Measurements from ENCODE around the gene RSU1. TPM values are rescaled to one million over a fixed set of nuclear protein-coding genes. Genes with fewer than 3 reads are reported as not detected.

The RSU1 gene
- total and polyA plus RNA-seq, 10 donors, result 20.5 to 81.7 (median 63.4) TPM

DNA sequence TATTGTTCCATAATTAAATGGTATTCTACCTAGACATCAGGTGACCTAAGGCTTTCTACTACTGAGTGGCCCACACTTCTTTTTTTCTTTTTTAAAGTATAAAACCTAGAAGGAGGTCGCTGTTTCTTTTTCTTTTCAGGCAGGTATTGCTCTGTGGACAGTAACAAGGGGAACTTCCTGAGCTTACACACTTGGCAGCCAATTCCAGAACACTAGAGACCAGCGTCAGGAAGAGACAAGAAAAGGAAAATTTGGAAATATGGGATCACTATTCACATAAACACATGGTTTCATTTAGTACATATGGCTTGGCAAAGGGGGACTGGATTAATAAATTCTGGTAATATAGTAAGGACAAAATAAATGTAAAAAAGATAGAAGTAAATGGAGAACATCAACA is 141.9 kb downstream of the RSU1 start:
- 89 to 96% (median 90%) methylated on average over 2 of the region's 2 CpGs for WGBS, 5 donors
- Histone ChIP-seq H3K4me3 (no peak overlapping the region), H3K27me3 (replicated peaks in 1 of 7) (no peaks in the 10 kb centered on the region), H3K4me1 (no peaks in the 10 kb centered on the region), H3K9me3 (peaks cover 0 to 11% (median 3%) of the 10 kb centered on the region in 8 donors), H3K36me3 (peaks cover 0 to 47% (median 0%) of the 10 kb centered on the region in 6 donors), H3K27ac (no peak overlapping the region)
- TF ChIP-seq POLR2AphosphoS5 (IDR thresholded peaks at IDR 0.05) (no peak), POLR2A (IDR thresholded peaks at IDR 0.05) (no peak)
- TF ChIP-seq, protein P1, sequence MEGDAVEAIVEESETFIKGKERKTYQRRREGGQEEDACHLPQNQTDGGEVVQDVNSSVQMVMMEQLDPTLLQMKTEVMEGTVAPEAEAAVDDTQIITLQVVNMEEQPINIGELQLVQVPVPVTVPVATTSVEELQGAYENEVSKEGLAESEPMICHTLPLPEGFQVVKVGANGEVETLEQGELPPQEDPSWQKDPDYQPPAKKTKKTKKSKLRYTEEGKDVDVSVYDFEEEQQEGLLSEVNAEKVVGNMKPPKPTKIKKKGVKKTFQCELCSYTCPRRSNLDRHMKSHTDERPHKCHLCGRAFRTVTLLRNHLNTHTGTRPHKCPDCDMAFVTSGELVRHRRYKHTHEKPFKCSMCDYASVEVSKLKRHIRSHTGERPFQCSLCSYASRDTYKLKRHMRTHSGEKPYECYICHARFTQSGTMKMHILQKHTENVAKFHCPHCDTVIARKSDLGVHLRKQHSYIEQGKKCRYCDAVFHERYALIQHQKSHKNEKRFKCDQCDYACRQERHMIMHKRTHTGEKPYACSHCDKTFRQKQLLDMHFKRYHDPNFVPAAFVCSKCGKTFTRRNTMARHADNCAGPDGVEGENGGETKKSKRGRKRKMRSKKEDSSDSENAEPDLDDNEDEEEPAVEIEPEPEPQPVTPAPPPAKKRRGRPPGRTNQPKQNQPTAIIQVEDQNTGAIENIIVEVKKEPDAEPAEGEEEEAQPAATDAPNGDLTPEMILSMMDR (IDR thresholded peaks at IDR 0.05 in 8 of 11, conservative IDR thresholded peaks at IDR 0.05 in 3 of 11), result no peak
- intact Hi-C loops (cut with DNase I; ENCODE audit: low total_unique reads), result no loop called here
- DNase-seq, result no peak

DNA sequence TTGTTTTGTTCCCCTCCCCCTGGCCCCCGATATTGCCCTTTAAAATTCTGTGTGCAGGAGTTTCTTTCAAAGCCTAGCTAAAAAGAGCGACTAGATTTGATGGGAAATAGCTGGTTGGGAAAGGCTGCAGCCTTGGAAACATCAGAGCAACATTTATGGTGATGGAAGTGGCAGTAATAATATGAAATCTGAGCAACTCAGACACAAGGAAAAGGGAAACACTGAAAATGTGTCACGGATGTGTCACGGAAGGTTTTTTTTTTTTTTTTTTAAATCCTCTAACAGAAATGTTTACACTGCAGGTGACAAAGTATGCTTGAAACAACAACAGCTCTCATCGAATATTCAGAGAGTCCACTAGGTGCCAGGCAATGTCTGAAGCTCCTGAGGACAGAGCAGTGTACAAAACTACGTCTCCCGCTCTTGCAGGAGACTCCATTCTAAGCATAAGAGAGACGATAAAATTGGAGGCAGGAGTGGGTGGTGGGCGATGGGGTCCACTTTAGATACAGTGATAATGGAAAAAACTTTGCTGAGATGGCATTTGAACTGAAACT is 143.0 kb downstream of the RSU1 start:
- DNase-seq, result no peak
- Histone ChIP-seq H3K4me1 (no peaks in the 10 kb centered on the region), H3K36me3 (peaks cover 0 to 54% (median 0%) of the 10 kb centered on the region in 6 donors), H3K9me3 (peaks cover 0 to 11% (median 3%) of the 10 kb centered on the region in 8 donors), H3K27ac (no peak overlapping the region), H3K27me3 (replicated peaks in 1 of 7) (no peaks in the 10 kb centered on the region), H3K4me3 (no peak overlapping the region)
- 88 to 93% (median 91%) methylated on average over 9 of the region's 9 CpGs for WGBS, 5 donors
- intact Hi-C loops (cut with DNase I; ENCODE audit: low total_unique reads), result no loop called here
- TF ChIP-seq, protein P1 (IDR thresholded peaks at IDR 0.05 in 8 of 11, conservative IDR thresholded peaks at IDR 0.05 in 3 of 11), result no peak
- TF ChIP-seq POLR2A (IDR thresholded peaks at IDR 0.05) (no peak), POLR2AphosphoS5 (IDR thresholded peaks at IDR 0.05) (no peak)

DNA sequence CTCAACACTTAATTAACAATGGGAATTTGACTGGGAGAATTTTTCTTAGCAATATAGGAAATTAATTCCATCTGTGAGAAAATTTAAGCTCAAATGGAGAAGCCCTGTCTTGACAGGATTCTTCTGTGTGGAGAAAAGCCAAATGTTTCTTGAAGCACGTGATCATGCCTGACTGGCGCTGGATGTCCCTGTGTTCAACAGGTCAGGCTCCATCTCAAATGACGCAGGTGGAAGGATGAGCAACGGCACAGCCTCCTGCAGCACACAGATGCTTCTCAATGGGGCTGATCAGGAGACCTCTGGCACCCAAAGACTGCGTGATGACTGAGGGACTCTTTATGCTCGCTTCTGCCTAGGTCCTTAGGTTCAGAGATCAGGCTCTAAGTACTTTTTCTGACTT is 143.8 kb downstream of the RSU1 start:
- Histone ChIP-seq H3K27ac (no peak overlapping the region), H3K27me3 (replicated peaks in 1 of 7) (no peaks in the 10 kb centered on the region), H3K36me3 (peaks cover 0 to 56% (median 0%) of the 10 kb centered on the region in 6 donors), H3K4me3 (no peak overlapping the region), H3K4me1 (no peaks in the 10 kb centered on the region), H3K9me3 (peaks cover 0 to 11% (median 3%) of the 10 kb centered on the region in 8 donors)
- no peak for DNase-seq
- TF ChIP-seq, protein P1 (IDR thresholded peaks at IDR 0.05 in 8 of 11, conservative IDR thresholded peaks at IDR 0.05 in 3 of 11), result no peak
- TF ChIP-seq POLR2AphosphoS5 (IDR thresholded peaks at IDR 0.05), result no peak
- TF ChIP-seq POLR2A (IDR thresholded peaks at IDR 0.05), result no peak
- intact Hi-C loops (cut with DNase I; ENCODE audit: low total_unique reads), result no loop called here
- 86 to 96% (median 93%) methylated on average over 6 of the region's 6 CpGs for WGBS, 5 donors

DNA sequence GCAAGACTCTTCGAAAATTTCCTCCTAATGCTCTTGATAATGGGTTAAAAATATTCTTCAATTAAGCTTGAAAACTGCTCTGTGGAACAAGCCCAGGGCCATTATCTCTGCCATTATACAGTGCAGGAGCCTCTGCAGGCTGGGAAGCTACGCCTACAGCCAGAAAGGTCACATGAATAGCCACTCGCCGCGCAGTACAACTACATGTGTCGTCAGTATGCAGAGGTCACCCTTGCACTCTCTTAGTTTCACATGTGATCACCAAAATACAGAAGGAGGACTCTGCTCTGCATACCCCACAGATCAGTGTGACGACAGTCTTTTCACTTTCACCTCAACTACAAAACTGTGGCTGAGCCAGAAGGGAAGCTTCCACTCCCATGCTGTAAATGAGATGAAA is 153.8 kb downstream of the RSU1 start:
- H3K9me3 ChIP-seq, result no peaks in the 10 kb centered on the region
- no peaks in the 10 kb centered on the region for H3K27me3 ChIP-seq (replicated peaks in 1 of 7)
- no peaks in the 10 kb centered on the region for H3K4me1 ChIP-seq
- TF ChIP-seq POLR2AphosphoS5 (IDR thresholded peaks at IDR 0.05), result no peak
- TF ChIP-seq, protein P1 (IDR thresholded peaks at IDR 0.05 in 8 of 11, conservative IDR thresholded peaks at IDR 0.05 in 3 of 11), result no peak
- TF ChIP-seq POLR2A (IDR thresholded peaks at IDR 0.05), result no peak
- no peak for DNase-seq
- intact Hi-C loops (cut with DNase I; ENCODE audit: low total_unique reads), result no loop called here
- 91 to 96% (median 94%) methylated on average over 7 of the region's 7 CpGs for WGBS, 5 donors
- H3K36me3 ChIP-seq, result peaks cover 0 to 4% (median 0%) of the 10 kb centered on the region in 6 donors
- H3K4me3 ChIP-seq, result no peak overlapping the region
- no peak overlapping the region for H3K27ac ChIP-seq

Measured in spleen (tissue), 11 donors.